Small intestine (tissue), 16 donors: ENCODE results near the gene EIF3F. TPM values are rescaled to one million over a fixed set of nuclear protein-coding genes. Genes with fewer than 3 reads are reported as not detected.

Experiments
- DNase-seq, 2 donors: peaks; one replicate each; pipeline versions ENCODE4 v3.0.0 to v3.0.0-alpha.2; 2013
- FAIRE-seq: peaks from 2 replicates; lab custom pipeline; 2012; peaks lifted over from hg19 to GRCh38; lab: Jason Lieb, UNC
- H3K27ac ChIP-seq, 3 donors: one replicate each; pipeline ENCODE4 v1.5.1; 2013; ENCODE audit warnings: low read length in 2 of 3, mild to moderate bottlenecking in 2 of 3, control low read depth in 1 of 3, inconsistent platforms in 1 of 3, low read depth in 1 of 3, moderate library complexity in 1 of 3
- H3K27me3 ChIP-seq, 3 donors: one replicate each; pipeline ENCODE4 v1.6.1; 2013; ENCODE audit warnings: low read length in 3 of 3, inconsistent platforms in 1 of 3; ENCODE audit not compliant: control insufficient read depth in 3 of 3, insufficient read depth in 3 of 3
- H3K36me3 ChIP-seq, 3 donors: one replicate each; pipeline ENCODE4 v1.6.1; 2013; ENCODE audit warnings: low read length in 3 of 3, inconsistent platforms in 1 of 3, low read depth in 1 of 3, mild to moderate bottlenecking in 1 of 3, moderate library complexity in 1 of 3; ENCODE audit not compliant: control insufficient read depth in 3 of 3, insufficient read depth in 2 of 3
- H3K4me1 ChIP-seq, 3 donors: one replicate each; pipeline ENCODE4 v1.6.1; 2013; ENCODE audit warnings: low read length in 2 of 3, inconsistent platforms in 1 of 3, low read depth in 1 of 3, mild to moderate bottlenecking in 1 of 3, moderate library complexity in 1 of 3; ENCODE audit not compliant: control insufficient read depth in 3 of 3, insufficient read depth in 2 of 3
- H3K4me3 ChIP-seq, 3 donors: one replicate each; pipeline ENCODE4 v1.5.1; 2013; ENCODE audit warnings: low read length in 3 of 3, control low read depth in 1 of 3, inconsistent platforms in 1 of 3, low read depth in 1 of 3, mild to moderate bottlenecking in 1 of 3, moderate library complexity in 1 of 3
- H3K9me3 ChIP-seq, 2 donors: one replicate each; pipeline ENCODE4 v1.6.1; 2013; ENCODE audit warnings: low read depth in 1 of 2, low read length in 1 of 2; ENCODE audit not compliant: control insufficient read depth in 2 of 2, insufficient read depth in 1 of 2
- WGBS, 3 donors: extraction: QIAGEN DNeasy Blood & Tissue Kit; methylation state at CpG; one replicate each; pipeline ENCODE4 v1.1.7; 2013; 5-methylcytosine and 5-hydroxymethylcytosine counted together
- long read RNA-seq, 10 donors: transcript quantifications; one replicate each; lab custom pipeline, GENCODE V29; 2026
- polyA plus RNA-seq, 4 donors: library from polyadenylated mRNA; stranded (reverse) in 3 of 4; unstranded in 1 of 4; fragments of 200-250 nt in 3 of 4; fragments of 120-200 nt in 1 of 4; gene quantifications; one replicate each; pipeline versions ENCODE4 v1.2.1 to v1.2.3, GENCODE V29; 2013
- donor health status: healthy with polysubstance abuse.
- donor health status: control.
- donor health status: control.
- donor health status: Bipolar disorder and iron deficiency.
- donor health status: healthy.

EIF3F gene
- polyA plus RNA-seq = 100 to 1,000 TPM; 371 to 530 (median 444) TPM
- long read RNA-seq, donor 1, transcript EIF3F-203 (3 exons, 609 nt) = minor isoform, 7 of 295 reads
- long read RNA-seq, donor 1, transcript EIF3F-201 (8 exons, 1,254 nt) = major isoform, 220 of 295 reads
- long read RNA-seq, donor 1, partial matches to known transcripts = 61 of 295 reads
- long read RNA-seq, donor 1, other reads (novel, unspliced or antisense) = 7 of 295 reads
- long read RNA-seq, donor 2, transcript EIF3F-201 (8 exons, 1,254 nt) = major isoform, 60 of 62 reads
- long read RNA-seq, donor 2, partial matches to known transcripts = 0 of 62 reads
- long read RNA-seq, donor 2, other reads (novel, unspliced or antisense) = 0 of 62 reads
- long read RNA-seq, donor 3, transcript EIF3F-201 (8 exons, 1,254 nt) = major isoform, 94 of 114 reads
- long read RNA-seq, donor 3, transcript EIF3F-203 (3 exons, 609 nt) = minor isoform, 10 of 114 reads
- long read RNA-seq, donor 3, partial matches to known transcripts = 10 of 114 reads
- long read RNA-seq, donor 3, other reads (novel, unspliced or antisense) = 0 of 114 reads
- long read RNA-seq, donor 4, transcript EIF3F-201 (8 exons, 1,254 nt) = major isoform, 5 of 5 reads
- long read RNA-seq, donor 4, partial matches to known transcripts = 0 of 5 reads
- long read RNA-seq, donor 4, other reads (novel, unspliced or antisense) = 0 of 5 reads
- long read RNA-seq, donor 5, transcript EIF3F-201 (8 exons, 1,254 nt) = major isoform, 20 of 25 reads
- long read RNA-seq, donor 5, partial matches to known transcripts = 5 of 25 reads
- long read RNA-seq, donor 5, other reads (novel, unspliced or antisense) = 0 of 25 reads
- long read RNA-seq, donor 6, transcript EIF3F-201 (8 exons, 1,254 nt) = major isoform, 120 of 137 reads
- long read RNA-seq, donor 6, partial matches to known transcripts = 15 of 137 reads
- long read RNA-seq, donor 6, other reads (novel, unspliced or antisense) = 0 of 137 reads
- long read RNA-seq, donor 7 = 0 reads
- long read RNA-seq, donor 8, transcript EIF3F-201 (8 exons, 1,254 nt) = major isoform, 20 of 20 reads
- long read RNA-seq, donor 8, partial matches to known transcripts = 0 of 20 reads
- long read RNA-seq, donor 8, other reads (novel, unspliced or antisense) = 0 of 20 reads
- long read RNA-seq, donor 9, transcript EIF3F-201 (8 exons, 1,254 nt) = major isoform, 27 of 28 reads
- long read RNA-seq, donor 9, partial matches to known transcripts = 0 of 28 reads
- long read RNA-seq, donor 9, other reads (novel, unspliced or antisense) = 0 of 28 reads
- long read RNA-seq, donor 10, transcript EIF3F-201 (8 exons, 1,254 nt) = major isoform, 119 of 128 reads
- long read RNA-seq, donor 10, partial matches to known transcripts = 7 of 128 reads
- long read RNA-seq, donor 10, other reads (novel, unspliced or antisense) = 0 of 128 reads

GRCh38 chr11:7986768-7987559 is at the start of gene EIF3F:
Gene EIF3F (plus strand): TSS chr11:7987337. CDS start chr11:7987353, 16 bp downstream.
- peak; percentile 97 to 100 for DNase-seq
- 0 to 1% (median 1%) methylated on average over 47 of the region's 47 CpGs for WGBS, 3 donors
- Histone ChIP-seq H3K36me3 (peaks cover 0 to 5% (median under 1%) of the 10 kb centered on the region in 3 donors), H3K27me3 (no peaks in the 10 kb centered on the region), H3K27ac (peak within 1 kb of the TSS; percentile 26 to 74 (median 44)), H3K4me3 (peak within 1 kb of the TSS; percentile 62 to 82 (median 77)), H3K9me3 (no peaks in the 10 kb centered on the region), H3K4me1 (peaks cover 0 to 18% (median 10%) of the 10 kb centered on the region in 3 donors)
- no peak for FAIRE-seq

- FAIRE-seq (no peak), DNase-seq (no peak)
- Histone ChIP-seq H3K9me3 (peaks cover 0 to 16% of the 10 kb centered on the region in 2 donors), H3K36me3 (no peaks in the 10 kb centered on the region), H3K27me3 (peaks cover 0 to 8% (median 0%) of the 10 kb centered on the region in 3 donors), H3K4me1 (no peaks in the 10 kb centered on the region), H3K4me3 (no peak overlapping the region), H3K27ac (no peak overlapping the region)
- WGBS, 3 donors = 55 to 67% (median 56%) methylated on average over 5 of the region's 5 CpGs
Measured at GRCh38 chr11:7941146-7941545, 46.0 kb upstream of the EIF3F start.

GRCh38 chr11:7941608-7942007 is 45.5 kb upstream of the EIF3F start, which contains the start of gene OR10A3:
Gene OR10A3 (minus strand): TSS chr11:7941708. CDS start chr11:7939520, 2,188 bp downstream.
- FAIRE-seq = no peak
- H3K4me1 ChIP-seq = no peaks in the 10 kb centered on the region
- no peak for DNase-seq
- no peaks in the 10 kb centered on the region for H3K36me3 ChIP-seq
- H3K27me3 ChIP-seq = peaks cover 0 to 8% (median 0%) of the 10 kb centered on the region in 3 donors
- 91 to 97% (median 94%) methylated on average over 2 of the region's 2 CpGs for WGBS, 3 donors
- no peak within 1 kb of the TSS for H3K27ac ChIP-seq
- H3K9me3 ChIP-seq = peaks cover 0 to 16% of the 10 kb centered on the region in 2 donors
- H3K4me3 ChIP-seq = no peak within 1 kb of the TSS

GRCh38 chr11:7944123-7944522 is 43.0 kb upstream of the EIF3F start:
- WGBS, 3 donors = 81 to 87% (median 84%) methylated on average over 2 of the region's 2 CpGs
- Histone ChIP-seq H3K27me3 (peaks cover 0 to 8% (median 2%) of the 10 kb centered on the region in 3 donors), H3K4me3 (no peak overlapping the region), H3K4me1 (no peaks in the 10 kb centered on the region), H3K36me3 (no peaks in the 10 kb centered on the region), H3K9me3 (peaks cover 0 to 16% of the 10 kb centered on the region in 2 donors), H3K27ac (no peak overlapping the region)
- FAIRE-seq (no peak), DNase-seq (no peak)

- Histone ChIP-seq H3K9me3 (peaks cover 0 to 10% of the 10 kb centered on the region in 2 donors), H3K4me1 (no peaks in the 10 kb centered on the region), H3K27me3 (peaks cover 0 to 6% (median 2%) of the 10 kb centered on the region in 3 donors), H3K4me3 (no peak overlapping the region), H3K36me3 (no peaks in the 10 kb centered on the region), H3K27ac (no peak overlapping the region)
- DNase-seq = no peak
- 53 to 85% (median 77%) methylated on average over 1 of the region's 1 CpG for WGBS, 3 donors
- no peak for FAIRE-seq
Measured at GRCh38 chr11:7949934-7950333, 37.2 kb upstream of the EIF3F start.

GRCh38 chr11:7955191-7955590 is 31.9 kb upstream of the EIF3F start:
- H3K27ac ChIP-seq = no peak overlapping the region
- DNase-seq (no peak), FAIRE-seq (no peak)
- H3K9me3 ChIP-seq = no peaks in the 10 kb centered on the region
- no peaks in the 10 kb centered on the region for H3K4me1 ChIP-seq
- WGBS, 3 donors = 51 to 73% (median 53%) methylated on average over 1 of the region's 1 CpG
- H3K4me3 ChIP-seq = no peak overlapping the region
- no peaks in the 10 kb centered on the region for H3K27me3 ChIP-seq
- H3K36me3 ChIP-seq = no peaks in the 10 kb centered on the region

GRCh38 chr11:7964261-7964660 is 22.9 kb upstream of the EIF3F start:
- no peak for FAIRE-seq
- 27 to 50% (median 41%) methylated on average over 3 of the region's 3 CpGs for WGBS, 3 donors
- no peaks in the 10 kb centered on the region for H3K27me3 ChIP-seq

More at GRCh38 chr11:7964261-7964660, 22.9 kb upstream of the EIF3F start:
- Histone ChIP-seq H3K4me3 (no peak overlapping the region), H3K9me3 (no peaks in the 10 kb centered on the region), H3K4me1 (no peaks in the 10 kb centered on the region), H3K36me3 (no peaks in the 10 kb centered on the region), H3K27ac (no peak overlapping the region)
- no peak for DNase-seq
